ENCODE measurements around the gene BCHE.

- no peak for TF ChIP-seq POLR2AphosphoS5 (IDR thresholded peaks at IDR 0.05; ENCODE audit: borderline replicate concordance, low read depth, low read length)
- TF ChIP-seq EZH2 (IDR thresholded peaks at IDR 0.05): no peak
Measured at GRCh38 chr3:165746874-165747273, 90.3 kb downstream of the BCHE start.

Data from SK-N-MC (cell line).